Activated naive CD8-positive, alpha-beta T cell treated with anti-CD3 and anti-CD28 coated beads for 36 hours (primary cell): ENCODE measurements around the gene ABCB4. TPM values are rescaled to one million over a fixed set of nuclear protein-coding genes. Genes with fewer than 3 reads are reported as not detected.
"Not testable (repeated sequence)": the region's sequence is repeated elsewhere in the genome, so short reads cannot be mapped to it uniquely, and the experiment has no call there.

Source experiments
- DNase-seq: peaks from one replicate; pipeline ENCODE4 v3.0.0; 2021
- H3K27ac Mint-ChIP-seq: one replicate; pipeline ENCODE4 v1.8.0; 2022; ENCODE audit warnings: mild to moderate bottlenecking, moderate library complexity, mixed read lengths
- H3K27me3 Mint-ChIP-seq: one replicate; pipeline ENCODE4 v1.8.0; 2022; ENCODE audit warnings: mild to moderate bottlenecking, mixed read lengths
- H3K36me3 Mint-ChIP-seq: one replicate; pipeline ENCODE4 v1.8.0; 2021; ENCODE audit warnings: mild to moderate bottlenecking, mixed read lengths
- H3K4me1 Mint-ChIP-seq: one replicate; pipeline ENCODE4 v1.8.0; 2021; ENCODE audit warnings: mixed read lengths
- H3K4me3 Mint-ChIP-seq: one replicate; pipeline ENCODE4 v1.8.0; 2022; ENCODE audit warnings: mild to moderate bottlenecking, moderate library complexity, mixed read lengths
- H3K9me3 Mint-ChIP-seq: one replicate; pipeline ENCODE4 v1.8.0; 2022; ENCODE audit warnings: mixed read lengths
- total RNA-seq, 2 experiments: library from RNA; stranded (reverse); gene quantifications; one replicate each; pipeline ENCODE4 v1.2.3, GENCODE V29; 2021

Gene ABCB4
- total RNA-seq, 2 experiments from 2014 or later = 0.38 to 0.43 TPM

DNA sequence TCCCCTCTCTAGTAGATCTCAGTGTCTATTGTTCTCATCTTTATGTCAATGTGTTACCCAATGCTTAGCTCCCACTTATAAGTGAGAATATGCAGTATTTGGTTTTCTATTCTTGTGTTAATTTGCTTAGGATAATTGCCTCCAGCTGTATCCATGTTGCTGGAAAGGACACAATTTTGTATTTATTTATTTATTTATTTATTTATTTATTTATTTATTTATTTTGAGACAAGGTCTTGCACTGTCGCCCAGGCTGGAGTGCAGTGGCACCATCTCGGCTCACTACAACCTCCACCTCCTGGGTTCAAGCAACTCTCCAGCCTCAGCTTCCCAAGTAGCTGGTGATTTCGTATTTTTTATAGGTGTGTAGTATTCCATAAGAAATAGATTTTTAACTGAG, 15.0 kb downstream of the ABCB4 start:
- peaks cover 34% of the 10 kb centered on the region for H3K27me3 Mint-ChIP-seq
- not testable (repeated sequence) for H3K4me1 Mint-ChIP-seq, H3K9me3 Mint-ChIP-seq

DNA sequence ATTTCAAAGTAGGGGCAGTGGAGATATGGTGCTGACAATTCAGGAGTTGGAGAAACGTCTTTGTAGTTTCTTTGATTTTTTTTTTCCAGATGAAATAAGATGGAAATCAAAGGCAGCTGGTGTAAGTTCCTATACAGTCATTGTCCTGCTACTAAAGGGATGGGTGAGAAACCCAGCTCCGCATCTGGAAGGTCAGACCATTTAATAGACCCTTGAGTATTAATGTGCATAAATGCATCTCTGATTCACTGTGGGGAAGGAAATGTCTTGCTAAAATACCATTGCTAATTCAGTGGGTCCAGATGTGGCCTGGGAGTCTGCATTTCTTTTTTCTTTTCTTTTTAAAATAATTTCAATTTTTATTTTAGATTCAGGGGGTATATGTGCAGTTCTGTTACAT, 15.5 kb downstream of the ABCB4 start:
- Mint-ChIP-seq H3K4me3 (no peak overlapping the region), H3K36me3 (no peaks in the 10 kb centered on the region), H3K27me3 (peaks cover 30% of the 10 kb centered on the region), H3K4me1 (no peaks in the 10 kb centered on the region), H3K9me3 (no peaks in the 10 kb centered on the region), H3K27ac (no peak overlapping the region)
- DNase-seq = no peak

More for the DNA sequence above, 15.0 kb downstream of the ABCB4 start:
- not testable (repeated sequence) for H3K27ac Mint-ChIP-seq, H3K36me3 Mint-ChIP-seq, H3K4me3 Mint-ChIP-seq, DNase-seq

DNA sequence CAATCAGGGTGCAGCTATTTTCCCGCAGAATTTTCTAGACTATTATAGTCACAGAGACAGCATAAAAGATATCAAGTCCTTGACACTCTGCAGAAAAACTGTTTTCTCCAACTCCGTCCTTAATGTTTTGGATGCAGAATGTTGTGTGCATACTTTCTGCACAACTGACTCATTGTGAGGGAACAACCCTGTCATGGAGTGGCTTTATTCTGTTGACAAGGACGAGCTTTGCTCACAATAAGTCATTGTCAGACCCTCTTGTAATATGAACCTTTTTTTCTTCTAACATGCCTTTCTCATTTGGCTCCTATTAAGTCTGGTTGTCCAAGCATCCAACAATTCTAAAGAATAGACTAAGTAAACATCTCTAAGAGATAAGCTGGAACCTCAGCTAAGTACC, 17.3 kb downstream of the ABCB4 start:
- no peak for DNase-seq
- Mint-ChIP-seq H3K27me3 (peaks cover 24% of the 10 kb centered on the region), H3K4me3 (no peak overlapping the region), H3K4me1 (no peaks in the 10 kb centered on the region), H3K9me3 (no peaks in the 10 kb centered on the region), H3K27ac (no peak overlapping the region), H3K36me3 (no peaks in the 10 kb centered on the region)

DNA sequence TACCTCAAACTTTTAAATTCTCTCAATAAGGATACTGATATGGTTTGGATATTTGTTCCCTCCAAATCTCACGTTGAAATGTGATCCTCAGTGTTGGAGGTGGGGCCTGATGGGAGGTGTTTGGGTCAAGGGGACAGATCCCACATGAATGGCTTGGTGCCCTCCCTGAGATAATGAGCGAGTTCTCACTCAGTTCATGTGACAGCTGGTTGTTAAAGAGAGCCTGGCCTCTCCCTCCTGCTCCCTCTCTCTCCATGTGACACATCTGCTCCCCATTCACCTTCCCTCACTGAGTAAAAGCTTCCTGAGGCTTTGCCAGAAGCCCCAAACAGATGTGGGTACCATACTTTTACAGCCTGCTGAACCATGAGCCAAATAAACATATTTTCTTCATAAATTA, 19.2 kb downstream of the ABCB4 start:
- no peaks in the 10 kb centered on the region for H3K9me3 Mint-ChIP-seq
- peaks cover 30% of the 10 kb centered on the region for H3K27me3 Mint-ChIP-seq
- H3K27ac Mint-ChIP-seq = no peak overlapping the region
- no peak overlapping the region for H3K4me3 Mint-ChIP-seq
- no peaks in the 10 kb centered on the region for H3K4me1 Mint-ChIP-seq
- no peak for DNase-seq
- H3K36me3 Mint-ChIP-seq = no peaks in the 10 kb centered on the region

DNA sequence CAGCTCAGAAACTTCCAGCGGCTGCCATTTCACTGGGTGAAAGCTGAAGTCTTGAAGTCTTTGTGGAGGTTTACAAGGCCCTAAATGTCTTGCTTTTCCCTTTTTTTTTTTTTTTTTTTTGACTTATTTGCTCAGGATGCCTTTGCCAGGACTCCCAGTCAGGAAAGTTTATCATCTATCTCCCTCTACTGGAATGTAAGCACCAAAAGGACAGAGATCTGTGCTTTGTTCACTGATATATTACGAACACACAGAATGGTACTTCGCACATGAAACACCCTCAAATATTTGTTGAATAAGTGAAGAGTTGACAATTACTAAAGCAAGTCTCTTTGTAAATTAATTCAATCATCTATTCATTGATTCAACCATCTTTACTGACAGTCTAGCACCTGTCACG, 23.2 kb downstream of the ABCB4 start:
- no peak for DNase-seq
- Mint-ChIP-seq H3K27me3 (peaks cover 23% of the 10 kb centered on the region), H3K4me3 (no peak overlapping the region), H3K36me3 (no peaks in the 10 kb centered on the region), H3K27ac (no peak overlapping the region), H3K9me3 (no peaks in the 10 kb centered on the region), H3K4me1 (no peaks in the 10 kb centered on the region)

DNA sequence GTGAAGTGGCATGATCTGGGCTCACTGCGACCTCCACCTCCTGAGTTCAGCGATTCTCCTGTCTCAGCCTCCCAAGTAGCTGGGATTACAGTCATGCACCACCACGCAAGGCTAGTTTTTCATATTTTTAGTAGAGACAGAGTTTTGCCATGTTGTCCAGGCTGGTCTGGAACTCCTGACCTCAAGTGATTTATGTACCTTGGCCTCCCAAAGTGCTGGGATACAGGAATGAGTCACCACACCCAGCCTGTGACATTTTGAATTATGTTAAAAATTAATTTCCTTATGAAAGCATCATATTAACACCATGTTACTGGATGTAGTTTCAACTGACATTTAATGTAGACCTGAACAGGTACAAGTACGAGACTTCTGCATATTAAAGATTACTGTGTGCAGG, 24.3 kb downstream of the ABCB4 start:
- no peak overlapping the region for H3K4me3 Mint-ChIP-seq
- no peak for DNase-seq

DNA sequence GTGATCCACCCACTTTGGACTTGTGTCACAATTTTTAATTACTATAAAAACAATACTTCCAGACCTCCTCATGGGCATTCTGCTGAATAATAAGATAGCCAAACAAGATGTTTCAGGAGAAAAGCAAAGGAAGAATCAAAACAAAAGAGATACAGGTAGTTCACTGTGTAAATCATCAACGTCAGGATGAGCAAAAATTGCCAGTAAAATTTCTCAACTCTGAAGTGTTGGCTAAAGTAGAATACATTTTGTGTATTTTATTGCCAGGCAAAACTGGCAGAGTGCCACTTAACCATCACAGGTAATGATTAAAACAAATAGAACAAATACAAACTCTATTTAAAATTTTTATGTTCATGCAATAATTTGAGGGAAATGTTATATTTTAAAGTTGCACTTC, 24.8 kb downstream of the ABCB4 start:
- H3K27me3 Mint-ChIP-seq = peaks cover 12% of the 10 kb centered on the region
- no peak overlapping the region for H3K27ac Mint-ChIP-seq
- H3K36me3 Mint-ChIP-seq = no peaks in the 10 kb centered on the region
- H3K9me3 Mint-ChIP-seq = no peaks in the 10 kb centered on the region
- H3K4me3 Mint-ChIP-seq = no peak overlapping the region
- no peaks in the 10 kb centered on the region for H3K4me1 Mint-ChIP-seq
- DNase-seq = no peak

More for the DNA sequence above, 24.3 kb downstream of the ABCB4 start:
- no peak overlapping the region for H3K27ac Mint-ChIP-seq
- no peaks in the 10 kb centered on the region for H3K9me3 Mint-ChIP-seq
- peaks cover 15% of the 10 kb centered on the region for H3K27me3 Mint-ChIP-seq
- no peaks in the 10 kb centered on the region for H3K4me1 Mint-ChIP-seq
- no peaks in the 10 kb centered on the region for H3K36me3 Mint-ChIP-seq

DNA sequence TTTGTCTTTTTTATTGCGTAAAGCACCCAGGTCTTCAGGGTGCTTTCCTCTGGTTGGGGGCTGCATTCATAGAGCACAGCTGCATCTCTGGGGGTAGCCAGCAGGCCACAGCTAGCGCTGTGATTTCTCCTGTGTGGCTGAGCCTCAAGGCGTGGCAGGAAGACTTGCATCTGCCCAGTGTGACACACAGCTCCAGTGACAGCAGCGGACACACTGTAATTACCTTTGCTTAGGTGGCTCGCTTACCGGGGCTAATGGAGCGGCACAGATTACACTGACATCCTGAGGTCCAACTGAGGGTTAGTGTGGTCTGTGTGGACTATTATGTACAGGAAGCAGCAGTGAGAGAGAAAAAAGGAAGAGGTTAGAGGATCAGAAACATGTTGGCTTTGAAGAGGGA, 27.1 kb downstream of the ABCB4 start:
- H3K36me3 Mint-ChIP-seq = no peaks in the 10 kb centered on the region
- no peaks in the 10 kb centered on the region for H3K4me1 Mint-ChIP-seq
- peaks cover 13% of the 10 kb centered on the region for H3K27me3 Mint-ChIP-seq

DNA sequence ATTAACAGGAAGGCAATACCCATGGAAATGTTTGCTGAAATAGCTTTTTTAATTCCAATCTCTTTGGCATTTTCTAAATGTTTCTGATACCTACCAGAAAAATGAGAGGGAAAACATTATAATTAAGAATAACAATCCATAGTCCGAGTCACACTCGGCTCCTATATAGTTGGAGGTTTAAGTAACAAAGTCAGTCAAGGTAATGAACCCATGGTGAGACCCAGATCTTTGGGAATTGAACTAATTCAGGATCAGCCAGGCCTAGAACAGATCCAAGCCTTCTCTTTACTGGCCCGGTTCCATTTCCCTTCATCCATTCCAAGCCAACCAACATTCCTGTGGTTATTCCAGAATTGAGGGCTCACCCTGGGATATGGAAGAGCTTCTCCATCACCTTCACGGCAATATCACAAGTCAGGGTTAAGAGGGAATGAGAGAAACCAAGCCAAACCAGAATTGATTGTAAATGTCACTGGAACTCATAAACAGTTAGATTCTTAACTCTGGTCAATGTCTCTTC, 28.3 kb downstream of the ABCB4 start:
- Mint-ChIP-seq H3K4me1 (no peaks in the 10 kb centered on the region), H3K4me3 (no peak overlapping the region), H3K36me3 (no peaks in the 10 kb centered on the region), H3K9me3 (no peaks in the 10 kb centered on the region), H3K27ac (no peak overlapping the region), H3K27me3 (peaks cover 17% of the 10 kb centered on the region)
- DNase-seq = no peak

More for the DNA sequence above, 27.1 kb downstream of the ABCB4 start:
- no peak overlapping the region for H3K27ac Mint-ChIP-seq
- H3K9me3 Mint-ChIP-seq = no peaks in the 10 kb centered on the region
- no peak overlapping the region for H3K4me3 Mint-ChIP-seq
- DNase-seq = no peak

DNA sequence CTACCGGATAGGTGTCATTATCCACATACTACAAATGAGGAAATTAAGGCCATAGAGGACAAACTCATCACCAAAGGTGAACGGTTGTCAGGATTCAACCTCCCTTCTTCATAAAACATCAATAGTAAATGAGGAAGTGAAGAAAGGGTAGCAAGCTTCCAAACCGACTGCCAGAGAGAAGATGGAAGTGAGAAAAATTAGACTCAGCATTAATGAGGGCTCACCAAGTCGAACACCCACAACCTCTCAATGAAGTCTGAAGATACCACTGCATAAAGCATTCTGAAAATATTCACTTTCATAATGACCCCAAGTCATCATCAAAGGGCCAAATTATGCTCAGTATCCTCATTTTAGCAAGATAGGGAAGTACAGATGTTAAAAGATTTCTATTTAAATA, 29.6 kb downstream of the ABCB4 start:
- H3K4me3 Mint-ChIP-seq = no peak overlapping the region
- no peak for DNase-seq
- H3K36me3 Mint-ChIP-seq = no peaks in the 10 kb centered on the region
- no peaks in the 10 kb centered on the region for H3K4me1 Mint-ChIP-seq
- H3K27me3 Mint-ChIP-seq = peaks cover 12% of the 10 kb centered on the region
- H3K27ac Mint-ChIP-seq = no peak overlapping the region
- no peaks in the 10 kb centered on the region for H3K9me3 Mint-ChIP-seq

DNA sequence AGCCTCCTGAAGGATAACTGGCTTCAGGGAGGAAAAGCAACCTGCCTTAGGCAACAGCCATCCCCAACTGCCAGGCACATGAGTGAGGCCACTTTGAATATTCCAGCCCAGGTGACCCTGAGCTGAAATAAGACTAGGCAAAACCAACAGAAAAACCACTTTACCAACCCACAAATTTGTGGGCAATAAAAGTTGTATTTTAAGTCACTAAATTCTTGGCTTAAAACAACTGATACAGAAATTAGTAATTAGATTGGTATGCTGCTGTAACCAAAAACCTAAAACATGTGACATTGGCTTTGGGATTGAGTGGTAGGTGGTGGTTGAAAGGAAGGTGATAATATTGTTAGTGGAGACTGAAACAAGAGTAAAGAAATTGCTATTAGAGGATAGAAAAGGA, 39.9 kb downstream of the ABCB4 start:
- H3K4me1 Mint-ChIP-seq = peaks cover 4% of the 10 kb centered on the region
- DNase-seq = no peak
- H3K27me3 Mint-ChIP-seq = no peaks in the 10 kb centered on the region
- no peak overlapping the region for H3K27ac Mint-ChIP-seq
- no peaks in the 10 kb centered on the region for H3K9me3 Mint-ChIP-seq
- H3K4me3 Mint-ChIP-seq = no peak overlapping the region
- H3K36me3 Mint-ChIP-seq = no peaks in the 10 kb centered on the region

DNA sequence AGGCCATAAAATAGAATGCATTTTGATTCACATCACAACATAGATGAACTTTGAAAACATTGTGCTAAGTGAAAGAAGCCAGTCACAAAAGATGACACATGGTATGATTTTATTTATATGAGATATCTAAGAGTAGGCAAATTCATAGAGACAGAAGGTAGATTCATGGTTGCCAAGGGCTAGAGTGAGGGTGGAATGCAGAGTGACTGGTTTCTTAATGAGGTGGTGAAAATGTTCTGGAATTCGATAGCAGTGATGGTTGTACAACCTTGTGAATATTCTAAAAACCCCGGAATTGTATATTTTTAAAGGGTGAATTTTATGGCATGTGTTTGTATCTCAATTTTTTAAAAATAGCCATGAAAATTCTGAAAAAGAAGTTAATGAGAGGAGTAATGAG, 42.9 kb downstream of the ABCB4 start:
- H3K4me1 Mint-ChIP-seq = peaks cover 4% of the 10 kb centered on the region
- no peaks in the 10 kb centered on the region for H3K9me3 Mint-ChIP-seq
- no peak overlapping the region for H3K27ac Mint-ChIP-seq
- H3K27me3 Mint-ChIP-seq = peaks cover 10% of the 10 kb centered on the region
- no peak for DNase-seq
- no peak overlapping the region for H3K4me3 Mint-ChIP-seq
- no peaks in the 10 kb centered on the region for H3K36me3 Mint-ChIP-seq

DNA sequence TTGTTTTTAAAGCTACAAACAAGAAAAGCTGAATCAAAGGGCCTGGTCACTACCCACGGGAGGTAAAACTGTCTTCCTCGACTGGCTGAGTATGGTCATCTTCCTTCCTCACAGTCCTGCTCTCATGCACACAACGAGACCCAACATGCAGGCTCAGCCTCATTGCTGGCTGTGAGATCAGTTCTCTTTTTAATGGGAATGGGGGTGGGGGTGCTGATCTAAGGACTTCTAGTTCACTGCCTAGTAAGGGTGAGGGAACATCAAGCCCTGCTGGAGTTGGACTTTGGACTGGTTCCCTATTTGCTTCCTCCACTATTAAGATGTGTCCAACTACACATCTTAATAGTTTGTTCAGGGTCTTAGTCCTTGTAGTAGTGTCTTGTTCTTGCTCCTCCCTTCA, 48.2 kb downstream of the ABCB4 start:
- H3K4me3 Mint-ChIP-seq = no peak overlapping the region
- no peak for DNase-seq
- H3K27me3 Mint-ChIP-seq = peaks cover 18% of the 10 kb centered on the region
- no peaks in the 10 kb centered on the region for H3K9me3 Mint-ChIP-seq
- no peak overlapping the region for H3K27ac Mint-ChIP-seq
- no peaks in the 10 kb centered on the region for H3K36me3 Mint-ChIP-seq
- no peaks in the 10 kb centered on the region for H3K4me1 Mint-ChIP-seq

DNA sequence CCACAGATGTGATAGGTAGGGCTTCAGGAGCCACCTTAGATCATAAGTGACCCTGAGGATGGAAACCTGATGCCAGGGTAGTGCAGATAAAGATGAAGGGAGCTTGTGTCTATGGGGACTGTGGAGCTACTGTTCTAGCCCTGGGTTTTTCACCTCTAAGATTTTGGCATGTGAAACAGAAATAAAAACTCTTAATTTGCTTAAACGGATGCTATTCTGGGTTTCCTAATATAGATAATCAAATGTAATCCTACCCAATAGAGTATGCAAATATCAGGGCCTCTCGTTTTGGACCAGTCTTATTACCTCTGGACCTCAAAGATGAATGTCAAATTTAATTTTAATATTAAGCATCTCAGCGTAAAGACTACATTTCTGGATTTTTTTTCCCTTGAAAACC, 49.3 kb downstream of the ABCB4 start:
- no peak overlapping the region for H3K27ac Mint-ChIP-seq
- H3K4me1 Mint-ChIP-seq = no peaks in the 10 kb centered on the region
- H3K27me3 Mint-ChIP-seq = peaks cover 18% of the 10 kb centered on the region
- DNase-seq = no peak
- H3K36me3 Mint-ChIP-seq = no peaks in the 10 kb centered on the region
- H3K9me3 Mint-ChIP-seq = no peaks in the 10 kb centered on the region
- no peak overlapping the region for H3K4me3 Mint-ChIP-seq

DNA sequence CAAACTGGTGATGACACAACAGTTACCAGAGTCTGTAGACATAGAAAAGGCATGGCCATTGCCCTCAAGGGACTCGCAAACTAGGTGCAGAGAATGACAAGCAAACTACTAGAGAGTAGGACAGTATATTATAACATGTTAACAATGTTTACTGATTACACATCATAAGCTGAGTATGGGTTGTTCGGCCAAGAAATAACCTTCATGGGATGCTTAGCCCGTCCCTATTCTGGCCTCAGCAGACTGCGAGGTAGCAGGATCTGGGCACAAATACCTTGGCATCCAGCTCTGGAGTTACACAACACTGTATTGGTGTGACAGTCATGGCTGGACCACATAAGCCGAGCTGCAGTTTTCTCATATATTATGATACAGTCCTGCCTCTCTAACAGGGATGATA, 51.4 kb downstream of the ABCB4 start:
- Mint-ChIP-seq H3K27ac (no peak overlapping the region), H3K9me3 (no peaks in the 10 kb centered on the region), H3K4me3 (no peak overlapping the region), H3K27me3 (peaks cover 18% of the 10 kb centered on the region), H3K4me1 (no peaks in the 10 kb centered on the region), H3K36me3 (no peaks in the 10 kb centered on the region)
- DNase-seq = no peak

DNA sequence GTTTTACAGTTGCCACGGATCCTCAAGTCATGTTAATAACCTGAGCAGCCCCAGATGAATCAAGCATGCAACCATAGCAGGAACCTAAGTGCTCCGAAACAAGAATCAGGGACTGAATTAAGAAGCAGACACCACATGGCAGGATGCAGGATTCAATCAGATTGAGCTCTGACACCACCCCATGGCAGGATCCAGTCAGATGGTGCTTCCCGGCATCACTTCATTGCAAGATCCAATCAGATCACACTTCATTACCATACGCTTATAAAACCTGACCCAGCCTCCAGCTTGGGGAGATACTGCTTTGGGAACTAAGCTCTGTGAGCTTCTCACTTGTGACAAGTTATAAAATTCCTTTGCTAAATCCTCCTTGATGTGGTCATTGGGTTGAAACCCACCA, 55.3 kb downstream of the ABCB4 start:
- Mint-ChIP-seq H3K9me3 (no peaks in the 10 kb centered on the region), H3K27me3 (peaks cover 4% of the 10 kb centered on the region), H3K27ac (no peak overlapping the region), H3K4me3 (no peak overlapping the region), H3K36me3 (no peaks in the 10 kb centered on the region), H3K4me1 (no peaks in the 10 kb centered on the region)
- no peak for DNase-seq
